Measurements from ENCODE around the gene ACOT13. TPM values are rescaled to one million over a fixed set of nuclear protein-coding genes. Genes with fewer than 3 reads are reported as not detected.

The ACOT13 gene
- total and polyA plus RNA-seq, 2 donors (not counting 1 experiment from before 2014, with no cell fraction given) = 12.2 to 26.4 TPM

DNA sequence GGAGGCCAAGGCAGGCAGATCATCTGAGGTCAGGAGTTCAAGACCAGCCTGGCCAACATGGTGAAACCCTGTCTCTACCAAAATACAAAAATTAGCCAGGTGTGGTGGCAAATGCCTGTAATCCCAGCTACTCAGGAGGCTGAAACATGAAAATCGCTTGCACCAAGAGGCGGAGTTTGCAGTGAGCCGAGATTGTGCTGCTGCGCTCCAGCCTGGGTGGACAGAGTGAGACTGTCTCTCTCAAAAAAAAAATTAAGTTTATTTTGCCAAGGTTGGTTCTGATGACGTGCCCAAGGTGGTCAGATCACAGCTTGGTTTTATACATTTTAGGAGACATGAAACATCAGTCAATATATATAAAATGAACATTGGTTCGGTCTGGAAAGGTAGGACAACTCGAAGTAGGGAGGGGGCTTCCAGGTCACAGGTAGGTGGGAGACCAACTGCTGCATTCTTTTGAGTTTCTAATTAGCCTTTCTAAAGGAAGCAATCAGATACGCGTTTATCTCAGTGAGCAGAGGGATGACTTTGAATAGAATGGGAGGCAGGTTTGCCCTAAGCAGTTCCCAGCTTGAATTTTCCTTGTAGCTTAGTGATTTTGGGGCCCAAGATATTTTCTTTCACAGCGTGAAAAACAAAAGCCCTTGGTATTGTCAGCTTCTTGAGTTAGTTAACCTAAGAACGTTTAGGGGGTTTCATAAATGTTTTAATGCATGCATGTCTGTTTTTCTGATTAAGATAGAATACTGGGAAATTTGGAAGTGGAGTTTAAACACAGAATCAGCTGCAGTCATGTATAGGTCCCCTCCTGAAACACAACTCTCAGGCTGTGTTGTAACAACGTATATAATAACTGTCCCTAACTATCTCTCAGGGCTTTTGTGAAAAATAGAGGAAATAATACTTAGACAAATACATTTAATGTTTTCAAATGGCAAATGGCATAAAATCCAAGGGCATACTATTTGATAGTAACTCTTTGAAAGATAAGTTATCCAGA is 16.7 kb downstream of the ACOT13 start:
- no peak for TF ChIP-seq EZH2 (IDR thresholded peaks at IDR 0.05; ENCODE audit: low read length, missing control alignments)
- TF ChIP-seq CTCF (conservative IDR thresholded peaks at IDR 0.05 in 1 of 2, IDR thresholded peaks at IDR 0.05 in 1 of 2; ENCODE audit: low read depth in 1 of 2, low read length in 2 of 2) = no peak
- H2AFZ ChIP-seq (ENCODE audit: low read length) = no peak overlapping the region
- no peak for DNase-seq (ENCODE audit: low read depth in 2 of 2)
- no peak overlapping the region for H3K4me3 ChIP-seq (replicated peaks in 1 of 4; ENCODE audit: control extremely low read depth in 1 of 4, insufficient read depth in 1 of 4, low read depth in 3 of 4, low read length in 4 of 4)
- H3K27ac ChIP-seq (ENCODE audit: insufficient read depth, low read length) = no peak overlapping the region
- H3K4me1 ChIP-seq (ENCODE audit: control insufficient read depth, extremely low read depth, insufficient read depth, low read length) = no peaks in the 10 kb centered on the region
- H3K9me3 ChIP-seq (ENCODE audit: control insufficient read depth, insufficient read depth, low read depth, low read length) = no peaks in the 10 kb centered on the region
- no peak overlapping the region for H3K4me2 ChIP-seq (ENCODE audit: extremely low read depth, insufficient read depth, low read length)
- no peaks in the 10 kb centered on the region for H3K36me3 ChIP-seq (ENCODE audit: control insufficient read depth, insufficient read depth, low read length)
- no peak overlapping the region for H3K9ac ChIP-seq (ENCODE audit: insufficient read depth, low read length)
- no peaks in the 10 kb centered on the region for H4K20me1 ChIP-seq (ENCODE audit: control insufficient read depth, extremely low read depth, insufficient read depth, low read length)
- H3K27me3 ChIP-seq (ENCODE audit: control insufficient read depth, insufficient read depth, low read length) = no peaks in the 10 kb centered on the region
- no peaks in the 10 kb centered on the region for H3K79me2 ChIP-seq (ENCODE audit: control insufficient read depth, insufficient read depth, low read length)

- H3K4me1 ChIP-seq (ENCODE audit: control insufficient read depth, extremely low read depth, insufficient read depth, low read length) = no peaks in the 10 kb centered on the region
- DNase-seq (ENCODE audit: low read depth in 2 of 2) = no peak
- H2AFZ ChIP-seq (ENCODE audit: low read length) = no peak overlapping the region
- no peak overlapping the region for H3K4me2 ChIP-seq (ENCODE audit: extremely low read depth, insufficient read depth, low read length)
- no peaks in the 10 kb centered on the region for H3K9me3 ChIP-seq (ENCODE audit: control insufficient read depth, insufficient read depth, low read depth, low read length)
- H3K27me3 ChIP-seq (ENCODE audit: control insufficient read depth, insufficient read depth, low read length) = no peaks in the 10 kb centered on the region
- TF ChIP-seq EZH2 (IDR thresholded peaks at IDR 0.05; ENCODE audit: low read length, missing control alignments) (no peak), CTCF (conservative IDR thresholded peaks at IDR 0.05 in 1 of 2, IDR thresholded peaks at IDR 0.05 in 1 of 2; ENCODE audit: low read depth in 1 of 2, low read length in 2 of 2) (no peak)
- H3K27ac ChIP-seq (ENCODE audit: insufficient read depth, low read length) = no peak overlapping the region
- no peaks in the 10 kb centered on the region for H3K36me3 ChIP-seq (ENCODE audit: control insufficient read depth, insufficient read depth, low read length)
- no peaks in the 10 kb centered on the region for H3K79me2 ChIP-seq (ENCODE audit: control insufficient read depth, insufficient read depth, low read length)
- H4K20me1 ChIP-seq (ENCODE audit: control insufficient read depth, extremely low read depth, insufficient read depth, low read length) = no peaks in the 10 kb centered on the region
- no peak overlapping the region for H3K4me3 ChIP-seq (replicated peaks in 1 of 4; ENCODE audit: control extremely low read depth in 1 of 4, insufficient read depth in 1 of 4, low read depth in 3 of 4, low read length in 4 of 4)
- H3K9ac ChIP-seq (ENCODE audit: insufficient read depth, low read length) = no peak overlapping the region
These were observed 19.5 kb downstream of the ACOT13 start for GRCh38 chr6:24686408-24686807.

DNA sequence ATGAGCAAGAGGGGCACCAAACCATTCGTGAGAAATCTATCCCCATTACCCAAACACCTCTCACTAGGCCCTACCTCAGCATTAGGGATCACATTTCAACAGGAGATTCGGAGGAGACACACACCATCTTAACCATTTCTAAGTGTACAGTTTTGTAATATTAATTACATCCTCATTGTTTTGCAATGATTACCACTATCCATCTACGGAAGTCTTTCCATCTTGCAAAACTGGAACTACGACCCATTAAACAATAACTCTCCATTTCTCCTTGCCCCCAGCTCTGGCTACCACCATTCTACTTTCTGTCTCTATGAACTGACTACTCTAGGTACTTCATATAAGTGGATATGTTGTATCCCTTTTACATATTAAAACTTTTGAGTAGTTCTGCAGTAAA is 20.1 kb downstream of the ACOT13 start:
- no peak for TF ChIP-seq EZH2 (IDR thresholded peaks at IDR 0.05; ENCODE audit: low read length, missing control alignments)
- no peaks in the 10 kb centered on the region for H3K4me1 ChIP-seq (ENCODE audit: control insufficient read depth, extremely low read depth, insufficient read depth, low read length)
- no peak for DNase-seq (ENCODE audit: low read depth in 2 of 2)

More for the DNA sequence above, 20.1 kb downstream of the ACOT13 start:
- H3K27me3 ChIP-seq (ENCODE audit: control insufficient read depth, insufficient read depth, low read length) = no peaks in the 10 kb centered on the region
- no peaks in the 10 kb centered on the region for H3K9me3 ChIP-seq (ENCODE audit: control insufficient read depth, insufficient read depth, low read depth, low read length)
- no peak overlapping the region for H3K4me2 ChIP-seq (ENCODE audit: extremely low read depth, insufficient read depth, low read length)
- H3K36me3 ChIP-seq (ENCODE audit: control insufficient read depth, insufficient read depth, low read length) = no peaks in the 10 kb centered on the region
- no peak overlapping the region for H3K27ac ChIP-seq (ENCODE audit: insufficient read depth, low read length)
- H2AFZ ChIP-seq (ENCODE audit: low read length) = no peak overlapping the region
- no peak overlapping the region for H3K9ac ChIP-seq (ENCODE audit: insufficient read depth, low read length)
- H4K20me1 ChIP-seq (ENCODE audit: control insufficient read depth, extremely low read depth, insufficient read depth, low read length) = no peaks in the 10 kb centered on the region
- H3K4me3 ChIP-seq (replicated peaks in 1 of 4; ENCODE audit: control extremely low read depth in 1 of 4, insufficient read depth in 1 of 4, low read depth in 3 of 4, low read length in 4 of 4) = no peak overlapping the region
- H3K79me2 ChIP-seq (ENCODE audit: control insufficient read depth, insufficient read depth, low read length) = no peaks in the 10 kb centered on the region

All from fibroblast of lung (primary cell).